H9 (cell line): ENCODE measurements around the gene DEFB131B. TPM values are rescaled to one million over a fixed set of nuclear protein-coding genes. Genes with fewer than 3 reads are reported as not detected.
"Not testable (repeated sequence)": the region's sequence is repeated elsewhere in the genome, so short reads cannot be mapped to it uniquely, and the experiment has no call there.

Source experiments
- DNase-seq: peaks from one replicate; pipeline ENCODE4 v3.0.0-alpha.2; 2017
- H2AFZ ChIP-seq: one replicate; pipeline ENCODE4 v1.6.1; 2013; ENCODE audit warnings: mild to moderate bottlenecking, low read length, control low read depth, moderate library complexity
- H2AK5ac ChIP-seq: 2 replicates; pipeline ENCODE4 v1.6.1; 2013; ENCODE audit warnings: low read length, control low read depth, mixed read lengths; ENCODE audit not compliant: insufficient read length
- H2BK120ac ChIP-seq: one replicate; pipeline ENCODE4 v1.6.1; 2013; ENCODE audit warnings: low read depth, mild to moderate bottlenecking, low read length, control low read depth, inconsistent platforms; ENCODE audit not compliant: poor library complexity, severe bottlenecking
- H2BK12ac ChIP-seq: 2 replicates; pipeline ENCODE4 v1.6.1; 2013; ENCODE audit warnings: low read length, control low read depth, mixed read lengths, low read depth; ENCODE audit not compliant: insufficient read length
- H2BK15ac ChIP-seq: 2 replicates; pipeline ENCODE4 v1.6.1; 2013; ENCODE audit warnings: low read depth, low read length, control low read depth
- H2BK20ac ChIP-seq: one replicate; pipeline ENCODE4 v1.6.1; 2013; ENCODE audit warnings: low read depth, mild to moderate bottlenecking, low read length, control low read depth, inconsistent platforms; ENCODE audit not compliant: poor library complexity, severe bottlenecking
- H2BK5ac ChIP-seq: 2 replicates; pipeline ENCODE4 v1.6.1; 2013; ENCODE audit warnings: low read length, control low read depth, mixed read lengths; ENCODE audit not compliant: insufficient read length
- H3K14ac ChIP-seq: 2 replicates; pipeline ENCODE4 v1.6.1; 2013; ENCODE audit warnings: low read length, control low read depth; ENCODE audit not compliant: insufficient read depth
- H3K18ac ChIP-seq: 2 replicates; pipeline ENCODE4 v1.6.1; 2013; ENCODE audit warnings: low read depth, mild to moderate bottlenecking, mixed read lengths, low read length, control low read depth; ENCODE audit not compliant: insufficient read length
- H3K23ac ChIP-seq: 2 replicates; pipeline ENCODE4 v1.6.1; 2013; ENCODE audit warnings: low read length, control low read depth, mixed read lengths, low read depth; ENCODE audit not compliant: insufficient read length
- H3K23me2 ChIP-seq: 2 replicates; pipeline ENCODE4 v1.6.1; 2013; ENCODE audit warnings: low read depth, mild to moderate bottlenecking, mixed read lengths, low read length, control low read depth; ENCODE audit not compliant: insufficient read length, poor library complexity, severe bottlenecking
- H3K27ac ChIP-seq: 2 replicates; pipeline ENCODE4 v1.5.1; 2013; ENCODE audit warnings: low read length, control low read depth, mixed read lengths, low read depth; ENCODE audit not compliant: insufficient read length
- H3K27me3 ChIP-seq: 2 replicates; pipeline ENCODE4 v1.6.1; 2013; ENCODE audit warnings: low read length, control low read depth, inconsistent platforms; ENCODE audit not compliant: insufficient read depth
- H3K4ac ChIP-seq: 2 replicates; pipeline ENCODE4 v1.6.1; 2013; ENCODE audit warnings: low read depth, mild to moderate bottlenecking, control low read depth, inconsistent platforms, low read length, moderate library complexity
- H3K4me1 ChIP-seq: 2 replicates; pipeline ENCODE4 v1.6.1; 2013; ENCODE audit warnings: low read length, control low read depth, inconsistent platforms; ENCODE audit not compliant: insufficient read depth
- H3K4me2 ChIP-seq: 2 replicates; pipeline ENCODE4 v1.6.1; 2013; ENCODE audit warnings: low read length, control low read depth, mixed read lengths; ENCODE audit not compliant: insufficient read length, insufficient read depth
- H3K56ac ChIP-seq: 2 replicates; pipeline ENCODE4 v1.6.1; 2013; ENCODE audit warnings: low read depth, mild to moderate bottlenecking, mixed read lengths, low read length, control low read depth; ENCODE audit not compliant: insufficient read length
- H3K79me1 ChIP-seq: 2 replicates; pipeline ENCODE4 v1.6.1; 2013; ENCODE audit warnings: low read depth, mild to moderate bottlenecking, moderate library complexity, low read length, control low read depth, inconsistent platforms; ENCODE audit not compliant: insufficient read depth, poor library complexity, severe bottlenecking
- H3K79me2 ChIP-seq: 2 replicates; pipeline ENCODE4 v1.6.1; 2013; ENCODE audit warnings: low read length, control low read depth, inconsistent platforms; ENCODE audit not compliant: insufficient read depth
- H3K9ac ChIP-seq: 2 replicates; pipeline ENCODE4 v1.6.1; 2013; ENCODE audit warnings: low read length, control low read depth, mixed read lengths; ENCODE audit not compliant: insufficient read length; ENCODE audit errors: extremely low read depth
- H3K9me3 ChIP-seq: one replicate; pipeline ENCODE4 v1.6.1; 2013; ENCODE audit warnings: low read depth, low read length, inconsistent platforms; ENCODE audit not compliant: control insufficient read depth
- H3T11ph ChIP-seq: one replicate; pipeline ENCODE4 v1.6.1; 2013; ENCODE audit warnings: mild to moderate bottlenecking, low read length, control low read depth, inconsistent platforms
- H4K20me1 ChIP-seq: one replicate; pipeline ENCODE4 v1.6.1; 2013; ENCODE audit not compliant: control insufficient read depth, insufficient read length, insufficient read depth
- H4K5ac ChIP-seq: 2 replicates; pipeline ENCODE4 v1.6.1; 2013; ENCODE audit warnings: low read depth, mild to moderate bottlenecking, mixed read lengths, low read length, control low read depth; ENCODE audit not compliant: insufficient read length
- H4K8ac ChIP-seq: replicated peaks from 2 replicates; pipeline ENCODE4 v1.6.1; 2013; ENCODE audit warnings: low read length, control low read depth, mixed read lengths, low read depth; ENCODE audit not compliant: insufficient read length
- H4K91ac ChIP-seq: 2 replicates; pipeline ENCODE4 v1.6.1; 2013; ENCODE audit warnings: low read depth, mild to moderate bottlenecking, moderate library complexity, mixed read lengths, low read length, control low read depth; ENCODE audit not compliant: insufficient read length
- H3K27ac Mint-ChIP-seq, 3 experiments: 2 replicates in 2 of 3; 3 replicates in 1 of 3; pipeline ENCODE4 v1.8.0; 2020 to 2021; ENCODE audit warnings: mixed read lengths in 3 of 3, mild to moderate bottlenecking in 1 of 3, moderate library complexity in 1 of 3
- H3K27me3 Mint-ChIP-seq: 2 replicates; pipeline ENCODE4 v1.8.0; 2021; ENCODE audit warnings: low read depth, mild to moderate bottlenecking, moderate library complexity, mixed read lengths
- H3K36me3 Mint-ChIP-seq, 3 experiments: 2 replicates in 2 of 3; 3 replicates in 1 of 3; pipeline ENCODE4 v1.8.0; 2020 to 2021; ENCODE audit warnings: low read depth in 3 of 3, mixed read lengths in 3 of 3; ENCODE audit not compliant: insufficient read depth in 1 of 3
- H3K4me1 Mint-ChIP-seq, 2 experiments: 2 replicates each; pipeline ENCODE4 v1.8.0; 2020; ENCODE audit warnings: mixed read lengths in 2 of 2
- H3K4me3 Mint-ChIP-seq, 2 experiments: 2 replicates in 1 of 2; 3 replicates in 1 of 2; pipeline ENCODE4 v1.8.0; 2020 to 2021; ENCODE audit warnings: mild to moderate bottlenecking in 2 of 2, mixed read lengths in 2 of 2, moderate library complexity in 1 of 2
- H3K9me3 Mint-ChIP-seq, 2 experiments: 2 replicates in 1 of 2; 3 replicates in 1 of 2; pipeline ENCODE4 v1.8.0; 2020; ENCODE audit warnings: mild to moderate bottlenecking in 2 of 2, mixed read lengths in 2 of 2, moderate library complexity in 1 of 2
- WGBS: extraction: QIAGEN DNeasy Blood & Tissue Kit; methylation state at CpG from one replicate; pipeline ENCODE4 v1.1.7; 2013; ENCODE audit warnings: missing lambda C conversion rate, low lambda C conversion rate, mixed read lengths; ENCODE audit not compliant: insufficient read length; ENCODE audit errors: extremely low coverage; 5-methylcytosine and 5-hydroxymethylcytosine counted together
- total RNA-seq: library from RNA; stranded (reverse); gene quantifications from 2 replicates; pipeline ENCODE4 v1.2.1, GENCODE V29; 2021

The DEFB131B gene
- total RNA-seq, 1 experiment from 2014 or later = not detected

- H3K23me2 ChIP-seq, H3K9me3 ChIP-seq, H3K27ac ChIP-seq, H3K4ac ChIP-seq, H3K27me3 ChIP-seq, H3K79me1 ChIP-seq, H3K14ac ChIP-seq, H2AK5ac ChIP-seq, H2BK20ac ChIP-seq, H4K20me1 ChIP-seq, H4K5ac ChIP-seq, H2BK5ac ChIP-seq, H3K4me1 Mint-ChIP-seq, H3T11ph ChIP-seq, DNase-seq, H2AFZ ChIP-seq, H3K18ac ChIP-seq, H3K36me3 Mint-ChIP-seq, H3K56ac ChIP-seq, H3K9me3 Mint-ChIP-seq, H3K9ac ChIP-seq, H2BK12ac ChIP-seq, H2BK120ac ChIP-seq, H3K4me1 ChIP-seq, H3K23ac ChIP-seq, H3K4me2 ChIP-seq, H3K27me3 Mint-ChIP-seq, H3K27ac Mint-ChIP-seq, H4K8ac ChIP-seq, H3K4me3 Mint-ChIP-seq, H4K91ac ChIP-seq, H2BK15ac ChIP-seq, H3K79me2 ChIP-seq: not testable (repeated sequence)
- no CpG with 5 or more reads among the region's 2 CpGs for WGBS
These were observed 22.4 kb upstream of the DEFB131B start for GRCh38 chr11:71855880-71856279.

DNA sequence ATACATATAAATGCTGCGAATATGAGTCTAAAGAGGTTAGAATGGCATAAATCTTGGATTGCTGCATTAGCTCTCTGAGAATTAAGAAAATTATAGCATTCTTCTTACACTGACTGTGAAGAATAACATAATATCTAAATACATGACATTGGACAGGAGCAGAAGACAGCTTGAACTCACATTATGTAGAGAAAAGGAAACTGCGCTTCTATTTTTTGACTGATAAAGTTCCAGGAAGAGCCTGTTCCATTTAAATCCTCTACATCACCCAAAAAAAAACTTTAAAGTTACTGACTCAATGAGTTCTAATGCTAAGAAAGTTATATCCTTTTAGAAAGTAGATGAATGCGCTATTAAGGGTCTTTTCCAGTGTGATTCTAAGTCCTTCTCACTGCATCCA is 17.4 kb upstream of the DEFB131B start:
- not testable (repeated sequence) for H3K27me3 Mint-ChIP-seq

More for the DNA sequence above, 17.4 kb upstream of the DEFB131B start:
- not testable (repeated sequence) for H2BK120ac ChIP-seq, H3K4me3 Mint-ChIP-seq, H3K56ac ChIP-seq, H4K5ac ChIP-seq, H2BK12ac ChIP-seq, H2AK5ac ChIP-seq, H3K23me2 ChIP-seq, H3K27ac Mint-ChIP-seq, H3K27ac ChIP-seq, H3K79me1 ChIP-seq, H3K36me3 Mint-ChIP-seq, H4K20me1 ChIP-seq, H3K27me3 ChIP-seq, H3K9me3 ChIP-seq, H4K8ac ChIP-seq, H3K79me2 ChIP-seq, H2AFZ ChIP-seq, H3K4me1 ChIP-seq, H3K9ac ChIP-seq, H4K91ac ChIP-seq, H3K4ac ChIP-seq, H3K4me1 Mint-ChIP-seq, H3K4me2 ChIP-seq, H2BK20ac ChIP-seq, H3K14ac ChIP-seq, H3T11ph ChIP-seq, H3K18ac ChIP-seq, H2BK15ac ChIP-seq, H3K9me3 Mint-ChIP-seq, H3K23ac ChIP-seq, H2BK5ac ChIP-seq, DNase-seq
- WGBS = no CpG with 5 or more reads among the region's 3 CpGs
